RKO (cell line): ENCODE results near the gene CXCL1.

Experiments
- DNase-seq: peaks from one replicate; pipeline ENCODE4 v3.0.0-alpha.2; 2016; ENCODE audit warnings: low spot score

The CXCL1 gene

GRCh38 chr4:73869130-73870055, at the start of gene CXCL1:
Gene CXCL1, plus strand, starts transcription at chr4:73869393. Its CDS starts 78 bp downstream, at chr4:73869471.
- DNase-seq, result peak; percentile 9

GRCh38 chr4:73821325-73821724, 47.9 kb upstream of the CXCL1 start:
- no peak for DNase-seq

GRCh38 chr4:73822389-73822788, 46.8 kb upstream of the CXCL1 start:
- DNase-seq, result no peak

GRCh38 chr4:73822812-73823504, 46.2 kb upstream of the CXCL1 start:
- no peak for DNase-seq

GRCh38 chr4:73823760-73824159, 45.4 kb upstream of the CXCL1 start:
- no peak for DNase-seq

GRCh38 chr4:73828956-73829355, 40.2 kb upstream of the CXCL1 start:
- no peak for DNase-seq

- no peak for DNase-seq
Measured at GRCh38 chr4:73831569-73831968, 37.6 kb upstream of the CXCL1 start.

GRCh38 chr4:73832651-73833237, 36.4 kb upstream of the CXCL1 start:
- DNase-seq, result no peak

- DNase-seq, result no peak
Measured at GRCh38 chr4:73836373-73837279, 32.6 kb upstream of the CXCL1 start, which contains the start of gene CXCL6. Gene CXCL6, plus strand, starts transcription at chr4:73836678. Its CDS starts 73 bp downstream, at chr4:73836751.

- DNase-seq, result no peak
Measured at GRCh38 chr4:73839071-73839470, 30.1 kb upstream of the CXCL1 start.

- DNase-seq, result no peak
Measured at GRCh38 chr4:73839715-73840114, 29.5 kb upstream of the CXCL1 start.

GRCh38 chr4:73841243-73841925, 27.8 kb upstream of the CXCL1 start:
- DNase-seq, result no peak

GRCh38 chr4:73842696-73843095, 26.5 kb upstream of the CXCL1 start:
- DNase-seq, result no peak

- DNase-seq, result no peak
Measured at GRCh38 chr4:73843369-73843768, 25.8 kb upstream of the CXCL1 start.

GRCh38 chr4:73844345-73844744, 24.8 kb upstream of the CXCL1 start:
- DNase-seq, result peak; percentile 46

GRCh38 chr4:73844806-73845205, 24.4 kb upstream of the CXCL1 start:
- DNase-seq, result no peak

- DNase-seq, result no peak
Measured at GRCh38 chr4:73847526-73848182, 21.5 kb upstream of the CXCL1 start.

GRCh38 chr4:73848183-73848777, 20.9 kb upstream of the CXCL1 start:
- no peak for DNase-seq

- DNase-seq, result no peak
Measured at GRCh38 chr4:73850261-73850970, 18.8 kb upstream of the CXCL1 start.
